GM19351 (cell line): Measurements from ENCODE around the gene CFAP53.

Experiments used
- ATAC-seq: cut with Tn5 transposase; IDR thresholded peaks from one replicate; pipeline ENCODE4 v1.9.1; 2021; ENCODE audit warnings: mild to moderate bottlenecking, moderate library complexity; ENCODE audit not compliant: unreplicated experiment

The CFAP53 gene

GRCh38 chr18:50195689-50196088 is 70.6 kb downstream of the CFAP53 start:
- no peak for ATAC-seq

- peak; percentile 81 for ATAC-seq
Observed at GRCh38 chr18:50194631-50195532, 71.4 kb downstream of the CFAP53 start, which contains the start of gene MYO5B. Gene MYO5B (minus strand): TSS chr18:50195147. CDS start chr18:50194793, 354 bp downstream.

GRCh38 chr18:50193796-50194630 is 72.3 kb downstream of the CFAP53 start:
- no peak for ATAC-seq

- ATAC-seq: no peak
Observed at GRCh38 chr18:50192995-50193795, 73.1 kb downstream of the CFAP53 start.

- no peak for ATAC-seq
Observed at GRCh38 chr18:50190926-50191325, 75.4 kb downstream of the CFAP53 start.

GRCh38 chr18:50190236-50190635 is 76.1 kb downstream of the CFAP53 start:
- no peak for ATAC-seq

GRCh38 chr18:50189160-50189559 is 77.1 kb downstream of the CFAP53 start:
- ATAC-seq: no peak

- no peak for ATAC-seq
Observed at GRCh38 chr18:50188652-50189051, 77.6 kb downstream of the CFAP53 start.

- ATAC-seq: no peak
Observed at GRCh38 chr18:50187659-50188058, 78.6 kb downstream of the CFAP53 start.

GRCh38 chr18:50186385-50186784 is 79.9 kb downstream of the CFAP53 start:
- no peak for ATAC-seq

GRCh38 chr18:50183556-50183955 is 82.7 kb downstream of the CFAP53 start:
- ATAC-seq: no peak

- ATAC-seq: no peak
Observed at GRCh38 chr18:50182511-50182910, 83.8 kb downstream of the CFAP53 start.

GRCh38 chr18:50181590-50181989 is 84.7 kb downstream of the CFAP53 start:
- no peak for ATAC-seq

- ATAC-seq: no peak
Observed at GRCh38 chr18:50179465-50179864, 86.8 kb downstream of the CFAP53 start.

- ATAC-seq: no peak
Observed at GRCh38 chr18:50177294-50177992, 88.9 kb downstream of the CFAP53 start.
